A549 (cell line): ENCODE results near the gene GTPBP1.

ENCODE experiments used
- GATA3 ChIP-seq: IDR thresholded peaks from 2 replicates; pipeline ENCODE4 v1.6.1; 2012; ENCODE audit warnings: borderline replicate concordance
- HOXA7 ChIP-seq: fragments of 250-450 bp; sonication (Bioruptor Pico); IDR thresholded peaks from 2 replicates; pipeline ENCODE4 v1.5.0; 2020; ENCODE audit warnings: mild to moderate bottlenecking, moderate library complexity
- PHF8 ChIP-seq: fragments of 200-600 bp; sonication (generic); IDR thresholded peaks from 2 replicates; pipeline ENCODE4 v1.6.1; 2016; ENCODE audit warnings: low read depth, mild to moderate bottlenecking, antibody characterized with exemption, moderate library complexity, borderline replicate concordance
- SREBF2 ChIP-seq: fragments of 450-650 bp; IDR thresholded peaks from 2 replicates; pipeline ENCODE4 v1.6.1; 2014; ENCODE audit warnings: mild to moderate bottlenecking, moderate library complexity
- TF ChIP-seq, protein P1 (sequence below): fragments of >200 bp; sonication (Bioruptor Twin); formaldehyde crosslinking; IDR thresholded peaks from 3 replicates; pipeline ENCODE4 v1.5.1; 2016

DNA sequence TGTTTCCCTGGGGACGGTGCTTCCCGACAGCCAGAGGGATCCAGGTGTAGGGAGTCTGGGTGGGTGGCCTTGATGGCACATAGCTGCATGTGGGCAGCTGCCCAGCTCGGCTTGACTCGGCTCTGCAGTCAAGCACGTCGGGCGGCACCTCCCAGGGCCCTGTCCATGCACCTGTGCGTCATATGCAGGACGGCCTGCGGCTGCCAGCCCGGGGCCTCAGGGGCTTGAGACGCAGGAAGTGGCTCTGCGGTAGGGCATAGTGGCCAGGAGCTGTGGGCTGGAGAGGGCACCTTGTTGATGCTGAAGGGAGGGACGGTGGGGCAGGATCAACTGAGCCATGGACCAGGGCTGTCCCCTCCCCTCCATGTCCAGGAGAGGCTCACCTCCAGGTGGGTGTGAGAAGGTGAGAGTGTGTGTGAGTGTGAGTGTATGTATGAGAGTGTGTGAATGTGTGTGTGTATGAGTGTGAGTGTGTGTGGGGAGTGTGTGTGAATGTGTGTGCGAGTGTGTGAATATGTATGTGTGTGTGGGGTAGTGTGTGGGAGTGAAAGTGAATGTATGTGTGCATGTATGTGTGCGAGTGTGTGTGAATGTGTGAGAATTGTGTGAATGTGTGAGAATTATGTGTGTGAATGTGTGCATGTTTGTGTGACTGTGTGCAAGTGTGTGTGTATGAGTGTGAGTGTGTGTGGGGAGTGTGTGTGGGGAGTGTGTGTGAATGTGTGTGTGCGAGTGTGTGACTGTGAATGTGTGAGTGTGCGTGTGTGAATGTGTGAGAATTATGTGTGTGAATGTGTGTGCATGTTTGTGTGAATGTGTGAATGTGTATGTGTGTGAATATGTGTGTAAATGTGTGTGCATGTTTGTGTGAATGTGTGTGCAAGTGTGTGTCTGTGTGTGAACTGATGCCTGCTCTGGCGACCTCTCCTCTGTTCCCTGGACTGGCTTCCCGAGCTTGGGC is 55.7 kb downstream of the GTPBP1 start:
- TF ChIP-seq PHF8 (no peak), SREBF2 (no peak), HOXA7 (no peak), GATA3 (no peak)
- TF ChIP-seq, protein P1, sequence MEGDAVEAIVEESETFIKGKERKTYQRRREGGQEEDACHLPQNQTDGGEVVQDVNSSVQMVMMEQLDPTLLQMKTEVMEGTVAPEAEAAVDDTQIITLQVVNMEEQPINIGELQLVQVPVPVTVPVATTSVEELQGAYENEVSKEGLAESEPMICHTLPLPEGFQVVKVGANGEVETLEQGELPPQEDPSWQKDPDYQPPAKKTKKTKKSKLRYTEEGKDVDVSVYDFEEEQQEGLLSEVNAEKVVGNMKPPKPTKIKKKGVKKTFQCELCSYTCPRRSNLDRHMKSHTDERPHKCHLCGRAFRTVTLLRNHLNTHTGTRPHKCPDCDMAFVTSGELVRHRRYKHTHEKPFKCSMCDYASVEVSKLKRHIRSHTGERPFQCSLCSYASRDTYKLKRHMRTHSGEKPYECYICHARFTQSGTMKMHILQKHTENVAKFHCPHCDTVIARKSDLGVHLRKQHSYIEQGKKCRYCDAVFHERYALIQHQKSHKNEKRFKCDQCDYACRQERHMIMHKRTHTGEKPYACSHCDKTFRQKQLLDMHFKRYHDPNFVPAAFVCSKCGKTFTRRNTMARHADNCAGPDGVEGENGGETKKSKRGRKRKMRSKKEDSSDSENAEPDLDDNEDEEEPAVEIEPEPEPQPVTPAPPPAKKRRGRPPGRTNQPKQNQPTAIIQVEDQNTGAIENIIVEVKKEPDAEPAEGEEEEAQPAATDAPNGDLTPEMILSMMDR: no peak
